H1 (cell line): ENCODE results near the gene PLCB1. TPM values are rescaled to one million over a fixed set of nuclear protein-coding genes. Genes with fewer than 3 reads are reported as not detected.

ENCODE experiments used
- CTCF ChIA-PET: fragments of 300-600 bp; sonication (Branson Sonifier 250); formaldehyde crosslinking; loops from one replicate; lab custom pipeline; 2021; ENCODE audit not compliant: partially characterized antibody; lab: Charles Lee
- POLR2A ChIA-PET: fragments of 300-600 bp; sonication (Branson Sonifier 250); formaldehyde crosslinking; loops from one replicate; lab custom pipeline; 2021; ENCODE audit warnings: inconsistent platforms; ENCODE audit not compliant: partially characterized antibody; lab: Charles Lee
- DNase-seq, 2 experiments: peaks; one replicate each; pipeline versions ENCODE4 v3.0.0 to v3.0.0-alpha.2; 2010 to 2022; ENCODE audit warnings: low spot score in 2 of 2, low read depth in 1 of 2, mixed read lengths in 1 of 2
- FAIRE-seq: peaks from 2 replicates; lab custom pipeline; 2011; peaks lifted over from hg19 to GRCh38; lab: Jason Lieb, UNC
- H2AFZ ChIP-seq: 2 replicates; pipeline ENCODE4 v1.8.1; 2012; ENCODE audit warnings: low read length, inconsistent platforms
- H2AK5ac ChIP-seq: 2 replicates; pipeline ENCODE4 v1.6.1; 2013; ENCODE audit warnings: low read depth, low read length
- H2BK120ac ChIP-seq: replicated peaks from 2 replicates; pipeline ENCODE3; 2013; ENCODE audit warnings: low read depth, low read length, inconsistent platforms
- H2BK12ac ChIP-seq: 2 replicates; pipeline ENCODE4 v1.6.1; 2013; ENCODE audit warnings: low read depth, low read length
- H2BK15ac ChIP-seq: 2 replicates; pipeline ENCODE4 v1.6.1; 2013; ENCODE audit warnings: low read length
- H2BK20ac ChIP-seq: 2 replicates; pipeline ENCODE4 v1.6.1; 2013; ENCODE audit warnings: low read length
- H2BK5ac ChIP-seq: 2 replicates; pipeline ENCODE4 v1.6.1; 2013; ENCODE audit warnings: low read depth, low read length
- H3K14ac ChIP-seq: 2 replicates; pipeline ENCODE4 v1.6.1; 2013; ENCODE audit warnings: inconsistent platforms; ENCODE audit not compliant: insufficient read length
- H3K18ac ChIP-seq: 2 replicates; pipeline ENCODE4 v1.6.1; 2013; ENCODE audit warnings: low read length; ENCODE audit errors: extremely low read depth
- H3K23ac ChIP-seq: 2 replicates; pipeline ENCODE4 v1.6.1; 2013; ENCODE audit warnings: inconsistent platforms; ENCODE audit not compliant: insufficient read length
- H3K23me2 ChIP-seq: 2 replicates; pipeline ENCODE4 v1.6.1; 2013; ENCODE audit warnings: low read depth, low read length
- H3K27ac ChIP-seq: 2 replicates; pipeline ENCODE4 v1.6.1; 2011; ENCODE audit warnings: low read depth, low read length, inconsistent platforms
- H3K27me3 ChIP-seq, 4 experiments: replicated peaks in 1 of 4; 1 replicate in 1 of 4; 2 replicates in 3 of 4; pipeline versions ENCODE4 v1.6.1 to v1.8.1; 2011 to 2013; ENCODE audit warnings: low read length in 3 of 4, mild to moderate bottlenecking in 3 of 4, inconsistent platforms in 2 of 4, mixed read lengths in 2 of 4, moderate library complexity in 1 of 4; ENCODE audit not compliant: control insufficient read depth in 3 of 4, insufficient read depth in 3 of 4; ENCODE audit errors: extremely low read depth in 1 of 4
- H3K36me3 ChIP-seq, 4 experiments: 2 replicates each; pipeline versions ENCODE4 v1.6.1 to v1.8.1; 2011 to 2013; ENCODE audit warnings: mild to moderate bottlenecking in 4 of 4, low read length in 3 of 4, moderate library complexity in 2 of 4, control low read depth in 1 of 4, inconsistent platforms in 1 of 4; ENCODE audit not compliant: insufficient read depth in 4 of 4, control insufficient read depth in 2 of 4
- H3K4ac ChIP-seq: replicated peaks from 2 replicates; pipeline ENCODE3; 2013; ENCODE audit warnings: low read length, low read depth, mixed read lengths, inconsistent platforms; ENCODE audit not compliant: insufficient read length
- H3K4me1 ChIP-seq, 4 experiments: replicated peaks in 1 of 4; 1 replicate in 1 of 4; 2 replicates in 3 of 4; pipeline versions ENCODE4 v1.6.1 to v1.8.1; 2011 to 2013; ENCODE audit warnings: low read length in 3 of 4, inconsistent platforms in 2 of 4, mixed read lengths in 1 of 4; ENCODE audit not compliant: insufficient read depth in 4 of 4, control insufficient read depth in 3 of 4
- H3K4me2 ChIP-seq, 2 experiments: 2 replicates each; pipeline versions ENCODE4 v1.6.1 to v1.8.1; 2011 to 2013; ENCODE audit warnings: low read depth in 2 of 2, low read length in 2 of 2, control low read depth in 1 of 2, inconsistent platforms in 1 of 2, mild to moderate bottlenecking in 1 of 2; ENCODE audit not compliant: insufficient read depth in 1 of 2
- H3K4me3 ChIP-seq, 4 experiments: fragments of 200-600, 300-600 bp in 1 of 4; sonication (generic), shearing (Covaris generic), sonication (Bioruptor Twin) in 1 of 4; 2 replicates each; pipeline versions ENCODE4 v1.5.1 to v1.8.1; 2011 to 2016; ENCODE audit warnings: low read length in 4 of 4, low read depth in 3 of 4, control low read depth in 2 of 4, inconsistent platforms in 2 of 4, mild to moderate bottlenecking in 2 of 4, mixed read lengths in 1 of 4, moderate library complexity in 1 of 4; ENCODE audit not compliant: insufficient read depth in 2 of 4; ENCODE audit errors: extremely low read depth in 1 of 4
- H3K56ac ChIP-seq: replicated peaks from 2 replicates; pipeline ENCODE3; 2013; ENCODE audit warnings: low read depth, mild to moderate bottlenecking, mixed read lengths, low read length, inconsistent platforms; ENCODE audit not compliant: insufficient read length
- H3K79me1 ChIP-seq: 2 replicates; pipeline ENCODE4 v1.6.1; 2013; ENCODE audit warnings: low read depth, low read length, control low read depth
- H3K79me2 ChIP-seq, 2 experiments: 2 replicates each; pipeline versions ENCODE4 v1.6.1 to v1.8.1; 2012 to 2013; ENCODE audit warnings: low read length in 2 of 2, mild to moderate bottlenecking in 2 of 2, inconsistent platforms in 1 of 2; ENCODE audit not compliant: insufficient read depth in 2 of 2, control insufficient read depth in 1 of 2
- H3K9ac ChIP-seq, 4 experiments: replicated peaks in 1 of 4; 1 replicate in 1 of 4; 2 replicates in 3 of 4; pipeline versions ENCODE4 v1.6.1 to v1.8.1; 2011 to 2013; ENCODE audit warnings: low read depth in 3 of 4, low read length in 3 of 4, control low read depth in 2 of 4, mild to moderate bottlenecking in 2 of 4, moderate library complexity in 2 of 4, inconsistent platforms in 1 of 4; ENCODE audit errors: extremely low read depth in 1 of 4
- H3K9me3 ChIP-seq, 2 experiments: 2 replicates each; pipeline versions ENCODE4 v1.6.1 to v1.8.1; 2012 to 2013; ENCODE audit warnings: mild to moderate bottlenecking in 2 of 2, moderate library complexity in 2 of 2, control low read depth in 1 of 2, inconsistent platforms in 1 of 2, low read depth in 1 of 2, low read length in 1 of 2, mixed read lengths in 1 of 2; ENCODE audit not compliant: insufficient read depth in 2 of 2
- H4K20me1 ChIP-seq, 2 experiments: replicated peaks in 1 of 2; 2 replicates each; pipeline versions ENCODE3 to v1.8.1; 2011 to 2013; ENCODE audit warnings: inconsistent platforms in 2 of 2, low read length in 2 of 2, mild to moderate bottlenecking in 1 of 2; ENCODE audit not compliant: insufficient read depth in 2 of 2, control insufficient read depth in 1 of 2
- H4K5ac ChIP-seq: 2 replicates; pipeline ENCODE4 v1.6.1; 2013; ENCODE audit warnings: low read length, low read depth, mixed read lengths, inconsistent platforms; ENCODE audit not compliant: insufficient read length
- H4K8ac ChIP-seq: 2 replicates; pipeline ENCODE4 v1.8.0; 2013; ENCODE audit warnings: mild to moderate bottlenecking, moderate library complexity, low read length, inconsistent platforms; ENCODE audit not compliant: insufficient read depth; ENCODE audit errors: extremely low read depth
- H4K91ac ChIP-seq: replicated peaks from 2 replicates; pipeline ENCODE3; 2013; ENCODE audit warnings: low read length, mixed read lengths, inconsistent platforms; ENCODE audit not compliant: insufficient read length
- CREB1 ChIP-seq: IDR thresholded peaks from 2 replicates; pipeline ENCODE4 v1.6.1; 2012; ENCODE audit warnings: inconsistent platforms
- NRF1 ChIP-seq: IDR thresholded peaks from 2 replicates; pipeline ENCODE4 v1.6.1; 2011; ENCODE audit warnings: mild to moderate bottlenecking, low read depth, low read length, improper control_type of control experiment
- POLR2A ChIP-seq, 2 experiments: IDR thresholded peaks; 1 replicate in 1 of 2; 2 replicates in 1 of 2; pipeline ENCODE4 v1.6.1; 2011; ENCODE audit warnings: low read depth in 2 of 2, low read length in 2 of 2, mild to moderate bottlenecking in 2 of 2; ENCODE audit errors: control extremely low read depth in 1 of 2
- RBBP5 ChIP-seq: IDR thresholded peaks from 2 replicates; pipeline ENCODE4 v1.7.1; 2012; ENCODE audit warnings: low read depth, mild to moderate bottlenecking, inconsistent platforms, low read length, moderate library complexity, borderline replicate concordance
- RFX5 ChIP-seq: IDR thresholded peaks from 2 replicates; pipeline ENCODE4 v1.6.1; 2011; ENCODE audit warnings: low read depth, low read length, improper control_type of control experiment, borderline replicate concordance
- TAF7 ChIP-seq: optimal IDR thresholded peaks from 2 replicates; pipeline ENCODE3; 2011; ENCODE audit warnings: low read depth, mild to moderate bottlenecking, inconsistent platforms, low read length, moderate library complexity, borderline replicate concordance
- TBP ChIP-seq: IDR thresholded peaks from 2 replicates; pipeline ENCODE4 v1.6.1; 2011; ENCODE audit warnings: low read depth, low read length, improper control_type of control experiment
- WGBS, 2 experiments: shearing (Covaris generic) in 1 of 2; methylation state at CpG; one replicate each; pipeline versions ENCODE4 v1.1.6 to v1.1.7; 2013 to 2015; ENCODE audit warnings: low lambda C conversion rate in 2 of 2, mixed read lengths in 2 of 2, inconsistent platforms in 1 of 2, low coverage in 1 of 2, missing lambda C conversion rate in 1 of 2; ENCODE audit not compliant: insufficient replicate concordance in 2 of 2, insufficient coverage in 1 of 2, insufficient read length in 1 of 2; ENCODE audit errors: extremely low coverage in 1 of 2, missing lambda C conversion rate in 1 of 2; 5-methylcytosine and 5-hydroxymethylcytosine counted together
- polyA plus RNA-seq, 7 experiments: library from polyadenylated mRNA; depleted of rRNA in 3 of 7; stranded (reverse) in 5 of 7; unstranded in 2 of 7; fragments of >200 nt in 5 of 7; fragments of 200-250 nt in 2 of 7; gene quantifications; 1 replicate in 5 of 7; 2 replicates in 1 of 7; 4 replicates in 1 of 7; pipeline versions ENCODE4 v1.2.1 to v1.2.3, GENCODE V29; 2011 to 2013; ENCODE audit warnings: missing spikeins in 2 of 7, mixed read lengths in 2 of 7
- total RNA-seq: library from RNA; stranded (reverse); fragmentation: NEBNext Ultra II Directional; extraction: Animal tissue kit (Norgen Biotek cat#: 25700); gene quantifications from 2 replicates; pipeline ENCODE4 v1.2.1, GENCODE V29; 2021
- TF ChIP-seq, protein P1 (sequence below): IDR thresholded peaks from 2 replicates; pipeline ENCODE4 v1.6.1; 2012; ENCODE audit warnings: inconsistent platforms

PLCB1 gene
- total and polyA plus RNA-seq, 2 of the 8 experiments (the other 6 are each of a cell fraction or from before 2014, with no cell fraction given), result 2.6 to 9.1 TPM

DNA sequence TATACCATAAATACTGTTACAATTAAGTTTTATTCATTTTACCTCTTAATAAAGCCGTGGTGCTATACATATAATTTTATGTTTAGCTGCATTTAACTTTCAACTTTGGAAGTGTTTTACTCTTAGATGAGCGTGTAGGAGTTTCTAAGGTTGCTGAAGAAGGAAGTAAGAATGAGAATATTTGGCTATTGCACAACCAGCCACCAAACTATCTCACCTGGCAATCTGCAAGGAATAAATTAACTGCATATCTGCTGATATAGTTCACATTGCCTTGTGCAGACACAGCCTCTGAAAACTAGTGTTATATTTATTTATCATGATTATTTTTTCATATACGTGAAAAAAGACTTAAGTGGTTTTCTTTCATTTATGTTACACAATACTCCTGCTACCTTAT lies 230.4 kb downstream of the PLCB1 start:
- H3K14ac ChIP-seq, result no peak overlapping the region
- H2BK15ac ChIP-seq, result no peak overlapping the region
- H3K9ac ChIP-seq, result no peak overlapping the region
- no peak overlapping the region for H2AK5ac ChIP-seq
- H2BK5ac ChIP-seq, result no peak overlapping the region
- no peaks in the 10 kb centered on the region for H3K23me2 ChIP-seq
- no peak overlapping the region for H2AFZ ChIP-seq
- CTCF ChIA-PET, result no interaction called here
- no peak overlapping the region for H2BK20ac ChIP-seq
- no peak overlapping the region for H3K18ac ChIP-seq
- H4K20me1 ChIP-seq, result no peaks in the 10 kb centered on the region
- no peak overlapping the region for H4K5ac ChIP-seq
- no peak overlapping the region for H4K8ac ChIP-seq
- no peaks in the 10 kb centered on the region for H3K9me3 ChIP-seq
- no peaks in the 10 kb centered on the region for H3K79me1 ChIP-seq
- H4K91ac ChIP-seq, result no peak overlapping the region
- POLR2A ChIA-PET, result no interaction called here
- H3K36me3 ChIP-seq, result no peaks in the 10 kb centered on the region; a peak in 1 of 8 replicates
- no peak overlapping the region for H3K4me3 ChIP-seq
- H3K79me2 ChIP-seq, result no peaks in the 10 kb centered on the region
- peaks cover 0 to 7% (median 1%) of the 10 kb centered on the region in 4 experiments; a peak in 3 of 7 replicates for H3K4me1 ChIP-seq
- no peak overlapping the region for H2BK120ac ChIP-seq
- TF ChIP-seq RBBP5 (no peak), NRF1 (no peak), RFX5 (no peak), TBP (no peak), CREB1 (no peak), TAF7 (no peak), POLR2A (IDR thresholded peaks at IDR 0.05; ENCODE audit: control extremely low read depth in 1 of 2, low read depth in 2 of 2, low read length in 2 of 2) (no peak)
- TF ChIP-seq, protein P1, sequence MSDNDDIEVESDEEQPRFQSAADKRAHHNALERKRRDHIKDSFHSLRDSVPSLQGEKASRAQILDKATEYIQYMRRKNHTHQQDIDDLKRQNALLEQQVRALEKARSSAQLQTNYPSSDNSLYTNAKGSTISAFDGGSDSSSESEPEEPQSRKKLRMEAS, result no peak
- TF ChIP-seq, all 59 proteins: peak for 0
- no peak for DNase-seq
- 96% methylated on average over 3 of the region's 3 CpGs; no CpG with 5 or more reads in 1 of the 2 experiments for WGBS, 2 experiments
- no peak overlapping the region for H3K4ac ChIP-seq
- FAIRE-seq, result no peak
- no peaks in the 10 kb centered on the region for H3K27me3 ChIP-seq
- H3K4me2 ChIP-seq, result no peak overlapping the region
- no peak overlapping the region for H3K23ac ChIP-seq
- H3K27ac ChIP-seq, result no peak overlapping the region
- no peak overlapping the region for H2BK12ac ChIP-seq
- H3K56ac ChIP-seq, result no peak overlapping the region
